ENCODE results near the gene TRIM75. TPM values are rescaled to one million over a fixed set of nuclear protein-coding genes. Genes with fewer than 3 reads are reported as not detected.

TRIM75 gene
- total RNA-seq (2022; extraction: Qiagen RNA extraction; ENCODE audit: low read depth), result not detected in 5 replicates

GRCh38 chr4:165053645-165054044, at the start of gene TRIM75:
Gene TRIM75 (plus strand): TSS chr4:165053866. CDS start chr4:165059148, 5,282 bp downstream.

DNA sequence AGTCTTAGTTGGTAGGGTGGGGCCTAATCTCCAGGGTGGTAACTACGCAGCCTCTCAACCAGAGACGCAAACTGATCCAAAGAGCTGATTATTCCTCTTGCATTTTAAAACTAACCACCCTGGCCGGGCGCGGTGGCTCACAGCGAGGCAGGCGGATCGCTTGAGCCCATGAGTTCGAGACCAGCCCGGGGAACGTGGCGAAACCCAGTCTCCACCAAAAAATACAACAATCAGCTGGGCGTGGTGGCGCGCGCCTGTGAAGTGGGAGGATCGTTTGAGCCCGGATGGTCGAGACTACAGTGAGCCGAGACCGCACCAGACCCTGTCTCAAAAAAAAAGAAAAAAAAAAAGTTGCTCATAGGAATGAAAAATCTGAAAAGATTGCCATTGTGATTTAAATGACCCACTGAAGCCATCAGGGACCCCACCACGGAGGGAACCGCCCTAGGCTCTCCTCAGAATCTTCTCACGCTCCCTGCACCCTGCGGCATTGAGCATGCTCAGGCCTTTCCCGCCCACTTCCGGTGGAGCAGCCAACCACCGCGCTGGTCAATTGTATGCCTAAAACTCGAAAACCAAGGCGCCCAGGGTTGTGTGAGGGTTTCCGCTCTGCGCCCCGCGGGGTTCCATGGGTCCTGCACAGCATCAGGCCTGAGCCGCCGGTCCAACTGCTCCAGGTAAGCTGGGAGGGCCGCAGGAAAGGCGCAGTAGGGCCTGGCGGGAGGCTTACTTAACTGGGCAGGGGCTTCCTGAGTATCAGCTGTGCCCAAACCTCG, 22.0 kb upstream of the TRIM75 start, which contains the start of gene TRIM60:
TSS of gene TRIM60 (plus strand) at position 564 of the 776 bp plus-strand sequence. CDS start 8,074 bp downstream, outside the sequence.

Other genes with a start within 250 kb of the TRIM75 start
- not detected in 5 replicates for gene APELA, start 176.7 kb upstream of the TRIM75 start, total RNA-seq (2022; extraction: Qiagen RNA extraction; ENCODE audit: low read depth)
- not detected in 5 replicates for gene TRIM61, start 76.2 kb upstream of the TRIM75 start, total RNA-seq (2022; extraction: Qiagen RNA extraction; ENCODE audit: low read depth)
- gene TRIM60, start 21.9 kb upstream of the TRIM75 start, total RNA-seq (2022; extraction: Qiagen RNA extraction; ENCODE audit: low read depth), result not detected in 5 replicates
- gene TMEM192, start 59.0 kb downstream of the TRIM75 start, total RNA-seq (2022; extraction: Qiagen RNA extraction; ENCODE audit: low read depth), result 6.1 to 9.7 TPM (median 8.4 TPM) in 5 replicates
- 10.0 to 13.3 TPM (median 11.6 TPM) in 5 replicates for gene KLHL2, start 153.7 kb downstream of the TRIM75 start, total RNA-seq (2022; extraction: Qiagen RNA extraction; ENCODE audit: low read depth)